HepG2 (cell line): ENCODE data around the gene RAB3A. TPM values are rescaled to one million over a fixed set of nuclear protein-coding genes. Genes with fewer than 3 reads are reported as not detected.

Experiments used
- AGO1 ChIP-seq: fragments of 200-400 bp; formaldehyde crosslinking; IDR thresholded peaks from 2 replicates; pipeline ENCODE4 v1.6.1; 2017; ENCODE audit warnings: mild to moderate bottlenecking, low read depth, low read length, moderate library complexity; ENCODE audit not compliant: poor library complexity, severe bottlenecking
- EED ChIP-seq: sonication (generic); formaldehyde crosslinking; IDR thresholded peaks from 2 replicates; pipeline ENCODE4 v1.5.0; 2020; ENCODE audit warnings: mild to moderate bottlenecking, missing genetic modification reagents
- KDM5B ChIP-seq: sonication (generic); formaldehyde crosslinking; IDR thresholded peaks from 2 replicates; pipeline ENCODE4 v1.4.0; 2020; ENCODE audit warnings: missing genetic modification reagents, mild to moderate bottlenecking, borderline replicate concordance
- RAD21 ChIP-seq: fragments of 450-650 bp; formaldehyde crosslinking; IDR thresholded peaks from 2 replicates; pipeline ENCODE4 v1.5.0; 2020; ENCODE audit warnings: mild to moderate bottlenecking
- RBFOX2 ChIP-seq: fragments of 200-400 bp; formaldehyde crosslinking; IDR thresholded peaks from 2 replicates; pipeline ENCODE4 v1.6.1; 2017; ENCODE audit warnings: low read depth, mild to moderate bottlenecking, low read length
- TBP ChIP-seq: sonication (generic); formaldehyde crosslinking; IDR thresholded peaks from 2 replicates; pipeline ENCODE4 v1.5.0; 2020; ENCODE audit warnings: missing genetic modification reagents
- ZBTB14 ChIP-seq: sonication (generic); formaldehyde crosslinking; IDR thresholded peaks from 2 replicates; pipeline ENCODE4 v1.4.0; 2020; ENCODE audit warnings: missing genetic modification reagents
- ZBTB40 ChIP-seq, 2 experiments: fragments of 450-650 bp in 1 of 2; sonication (generic) in 1 of 2; formaldehyde crosslinking in 1 of 2; IDR thresholded peaks; 2 replicates each; pipeline versions ENCODE4 v1.6.1 to v1.8.0; 2016 to 2022; ENCODE audit warnings: antibody characterized with exemption in 1 of 2, mild to moderate bottlenecking in 1 of 2, missing genetic modification reagents in 1 of 2
- ZFP91 ChIP-seq: sonication (generic); formaldehyde crosslinking; IDR thresholded peaks from 2 replicates; pipeline ENCODE4 v1.9.0; 2022; ENCODE audit warnings: missing genetic modification reagents, mild to moderate bottlenecking, borderline replicate concordance
- ZNF441 ChIP-seq: sonication (generic); formaldehyde crosslinking; IDR thresholded peaks from 2 replicates; pipeline ENCODE4 v1.7.0; 2021; ENCODE audit warnings: missing genetic modification reagents, borderline replicate concordance
- ZNF563 ChIP-seq: sonication (generic); formaldehyde crosslinking; IDR thresholded peaks from 2 replicates; pipeline ENCODE4 v1.8.0; 2022; ENCODE audit warnings: mild to moderate bottlenecking, moderate library complexity, missing genetic modification reagents
- ZNF720 ChIP-seq: sonication (generic); formaldehyde crosslinking; IDR thresholded peaks from 2 replicates; pipeline ENCODE4 v1.4.0; 2020; ENCODE audit warnings: missing genetic modification reagents
- ZNF724P ChIP-seq: sonication (generic); formaldehyde crosslinking; IDR thresholded peaks from 2 replicates; pipeline ENCODE4 v1.8.0; 2022; ENCODE audit warnings: missing genetic modification reagents, borderline replicate concordance
- ZNF768 ChIP-seq: sonication (generic); formaldehyde crosslinking; IDR thresholded peaks from 2 replicates; pipeline ENCODE4 v1.4.0; 2020; ENCODE audit warnings: missing genetic modification reagents
- polyA plus RNA-seq, 8 experiments: library from polyadenylated mRNA; depleted of rRNA in 3 of 8; stranded (reverse) in 7 of 8; unstranded in 1 of 8; fragments of >200 nt; fragmentation: Illumina TruSeq in 4 of 8; extraction: Trizol in 4 of 8; gene quantifications; 2 replicates each; pipeline versions ENCODE4 v1.2.1 to v1.2.3, GENCODE V29; 2011 to 2016; ENCODE audit warnings: low read depth in 4 of 8, missing spikeins in 1 of 8, mixed read lengths in 1 of 8; ENCODE audit not compliant: insufficient read depth in 1 of 8
- total RNA-seq, 5 experiments: library from RNA; depleted of rRNA; stranded (reverse); fragments of >200 nt; fragmentation: Illumina TruSeq; extraction: Trizol; gene quantifications; 2 replicates each; pipeline ENCODE4 v1.2.3, GENCODE V29; 2016; ENCODE audit warnings: low read depth in 1 of 5

Gene RAB3A
- total and polyA plus RNA-seq, 2 of the 13 experiments (the other 11 are each of a cell fraction or from before 2014, with no cell fraction given): 0.58 to 0.98 TPM

- TF ChIP-seq ZFP91 (CRISPR knock-in tag) (peak; percentile 32; the same call in 1 of the 2 replicates), ZNF563 (0 out of 2 replicates have a peak, but pooled peaks have one; percentile 60), ZNF441 (CRISPR knock-in tag) (no peak), ZBTB14 (CRISPR knock-in tag) (0 out of 2 replicates have a peak, but pooled peaks have one; percentile 23), AGO1 (peak; percentile 9), RAD21 (0 out of 2 replicates have a peak, but pooled peaks have one; percentile 4), ZBTB40 (IDR thresholded peaks at IDR 0.05) (no peak), ZBTB40 (CRISPR knock-in tag; IDR thresholded peaks at IDR 0.05) (peak; percentile 2; the same call in 1 of the 2 replicates), TBP (CRISPR knock-in tag) (no peak), ZNF720 (CRISPR knock-in tag) (no peak), KDM5B (CRISPR knock-in tag) (no peak), RBFOX2 (peak; percentile 42; the same call in 1 of the 2 replicates), EED (0 out of 2 replicates have a peak, but pooled peaks have one; percentile 54), ZNF724P (CRISPR knock-in tag) (peak; percentile 51; the same call in 1 of the 2 replicates), ZNF768 (CRISPR knock-in tag) (0 out of 2 replicates have a peak, but pooled peaks have one; percentile 39)
Measured at GRCh38 chr19:18193388-18194180, 10.3 kb downstream of the RAB3A start (continued).
